GM19025 (cell line): Measurements from ENCODE around the gene DGKB.
A peak's percentile ranks its signal among the peaks of the same experiment; 100 is the strongest.

ENCODE experiments used
- ATAC-seq: cut with Tn5 transposase; IDR thresholded peaks from one replicate; pipeline ENCODE4 v1.9.1; 2021; ENCODE audit warnings: mild to moderate bottlenecking, low read depth, moderate library complexity; ENCODE audit not compliant: unreplicated experiment

Gene DGKB

GRCh38 chr7:14868937-14869336 is 33.6 kb downstream of the DGKB start:
- ATAC-seq = no peak

GRCh38 chr7:14861456-14861855 is 41.1 kb downstream of the DGKB start:
- ATAC-seq = no peak

DNA sequence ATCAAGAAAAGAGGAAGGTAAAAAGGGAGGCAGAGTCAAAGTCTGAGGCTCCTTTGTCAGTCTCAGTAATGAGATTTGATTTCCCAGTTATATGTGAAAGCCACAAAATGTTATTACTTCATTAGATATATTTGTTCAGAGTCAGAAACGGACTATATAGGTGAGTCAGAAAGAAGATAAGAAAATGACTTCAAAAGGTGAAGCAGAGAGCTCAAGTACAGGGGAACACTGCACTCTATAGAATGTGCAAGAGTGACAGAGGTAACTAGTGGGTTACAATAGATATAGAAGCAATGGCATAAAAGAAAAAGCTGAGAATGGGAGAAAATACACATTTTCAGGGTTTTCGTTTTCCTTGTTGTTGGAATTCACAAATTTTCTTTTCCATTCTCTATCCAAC is 43.3 kb downstream of the DGKB start:
- no peak for ATAC-seq

DNA sequence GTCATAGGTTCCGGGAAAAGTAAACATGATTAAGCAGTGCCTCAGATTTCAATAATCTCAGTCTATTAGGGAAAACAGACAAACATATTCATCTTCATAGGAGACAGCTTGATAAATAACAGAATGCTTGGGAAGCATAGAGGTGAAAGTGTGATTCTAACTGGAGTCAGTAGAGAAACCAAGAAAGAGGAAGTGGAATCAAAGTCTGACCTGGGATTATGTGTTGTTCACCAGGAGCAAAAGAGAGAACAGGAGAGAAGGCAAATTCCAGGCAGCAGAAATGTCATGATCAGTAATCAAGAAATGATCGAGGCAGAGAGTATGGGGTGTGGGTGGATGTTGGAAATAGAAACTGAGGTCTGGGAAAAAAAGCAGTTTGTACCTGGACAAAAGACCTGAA is 43.7 kb downstream of the DGKB start:
- ATAC-seq = no peak

DNA sequence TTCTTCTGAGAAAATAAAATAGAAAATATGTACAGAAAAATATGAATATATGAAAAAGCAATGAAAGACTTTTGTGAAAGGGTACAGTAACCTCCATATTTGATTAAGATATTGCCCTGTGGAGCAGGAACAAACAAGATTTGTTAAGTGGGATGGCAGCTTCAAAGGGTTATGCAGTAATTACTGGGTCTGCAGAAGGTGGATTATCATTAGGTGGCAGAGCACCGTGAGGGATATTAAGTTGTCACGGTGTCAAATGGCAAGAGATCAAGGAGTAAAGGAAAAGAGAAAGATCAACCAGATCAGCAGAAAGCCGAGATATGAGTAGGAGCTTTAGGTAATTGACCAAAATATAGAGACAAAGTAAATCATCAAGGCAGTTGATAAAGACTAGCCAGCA is 44.1 kb downstream of the DGKB start:
- no peak for ATAC-seq

DNA sequence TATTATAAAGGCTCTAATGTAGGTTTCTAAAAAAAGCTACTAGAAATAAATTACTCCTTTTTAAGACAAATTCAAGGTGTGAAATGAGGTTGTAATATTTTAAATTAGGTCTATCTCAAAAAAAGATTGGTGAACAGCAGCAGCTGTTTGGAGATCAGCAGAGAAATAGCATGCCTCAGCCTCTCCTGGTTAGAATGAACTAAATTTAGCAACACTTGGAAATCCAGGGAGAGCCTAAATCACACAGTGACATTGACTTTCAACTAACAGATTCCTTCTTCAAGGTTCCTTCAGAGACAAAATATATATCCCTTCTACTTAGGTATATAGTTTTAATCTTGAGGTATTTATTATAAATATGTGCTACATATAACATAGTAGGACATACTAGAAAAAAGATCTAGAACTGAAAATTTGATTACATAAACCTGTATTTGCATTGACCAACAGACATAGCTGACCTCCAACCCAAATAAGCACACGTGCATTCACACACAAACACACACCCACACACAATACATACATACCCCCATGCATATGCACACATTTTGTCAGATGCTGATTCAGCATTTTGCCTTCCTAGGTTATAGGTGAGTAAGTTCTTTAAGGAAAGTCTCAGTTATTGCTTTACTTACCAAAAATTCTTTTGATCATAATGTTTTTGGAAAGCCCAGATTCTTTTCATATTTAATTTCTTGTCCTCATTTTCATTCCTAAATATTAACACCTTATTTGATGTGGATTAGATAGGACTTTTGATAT is 47.3 kb downstream of the DGKB start:
- no peak for ATAC-seq

DNA sequence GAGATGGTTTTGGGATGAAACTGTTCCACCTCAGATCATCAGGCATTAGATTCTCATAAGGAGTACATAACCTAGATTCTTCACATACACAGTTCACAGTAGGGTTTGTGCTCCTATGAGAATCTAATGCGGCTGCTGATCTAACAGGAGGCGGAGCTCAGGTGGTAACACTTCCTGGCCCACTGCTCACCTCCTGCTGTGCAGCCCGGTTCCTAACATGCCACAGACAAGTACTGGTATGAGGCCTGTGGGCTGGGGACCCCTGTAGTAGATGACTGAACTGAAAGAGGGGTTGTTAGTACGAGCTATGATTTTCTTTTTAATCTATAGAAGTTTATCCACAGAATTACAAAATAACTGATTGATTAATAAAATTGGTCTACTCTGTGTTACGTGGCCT is 48.1 kb downstream of the DGKB start:
- ATAC-seq = no peak

DNA sequence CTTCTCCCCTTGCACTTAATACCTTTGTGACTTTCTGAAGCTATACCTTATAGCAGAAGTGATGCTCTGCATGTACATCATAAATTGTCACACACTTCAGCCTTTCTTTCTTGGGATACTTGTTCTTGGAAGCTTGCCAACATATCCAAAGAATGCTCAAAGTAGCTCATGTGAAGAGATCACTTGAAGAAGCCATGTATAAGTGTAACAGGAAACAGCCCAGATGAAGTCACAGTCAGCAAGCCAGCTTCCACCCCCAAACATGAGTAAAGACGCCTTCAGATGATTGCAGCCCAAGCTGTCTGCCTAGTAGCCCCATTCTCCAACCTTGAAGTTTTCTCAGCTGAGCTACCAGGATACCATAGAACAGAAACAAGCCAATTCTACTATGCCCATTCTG is 50.9 kb downstream of the DGKB start:
- no peak for ATAC-seq

- ATAC-seq = no peak
Observed at GRCh38 chr7:14850039-14850438, 52.5 kb downstream of the DGKB start.

DNA sequence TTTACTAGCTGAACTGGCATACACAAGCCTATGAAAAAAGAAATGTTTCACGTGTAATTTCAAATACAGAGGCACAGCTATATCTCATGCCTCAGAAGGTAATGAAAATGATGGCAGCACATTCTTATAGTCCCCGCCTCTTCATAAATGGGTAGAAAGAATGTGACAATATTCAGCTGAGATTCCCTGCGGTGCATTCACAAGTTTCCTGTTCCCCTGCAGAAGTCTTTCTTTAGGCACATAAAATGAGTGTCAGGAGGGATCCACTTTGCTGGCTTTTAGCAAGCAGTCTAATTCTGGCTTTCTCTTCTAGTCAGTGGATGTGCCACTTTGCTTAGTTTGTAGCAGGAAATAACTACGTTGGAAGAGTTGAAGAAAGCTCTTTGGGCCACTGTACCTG is 56.1 kb downstream of the DGKB start:
- no peak for ATAC-seq

- no peak for ATAC-seq
Observed at GRCh38 chr7:14843755-14844154, 58.8 kb downstream of the DGKB start.

DNA sequence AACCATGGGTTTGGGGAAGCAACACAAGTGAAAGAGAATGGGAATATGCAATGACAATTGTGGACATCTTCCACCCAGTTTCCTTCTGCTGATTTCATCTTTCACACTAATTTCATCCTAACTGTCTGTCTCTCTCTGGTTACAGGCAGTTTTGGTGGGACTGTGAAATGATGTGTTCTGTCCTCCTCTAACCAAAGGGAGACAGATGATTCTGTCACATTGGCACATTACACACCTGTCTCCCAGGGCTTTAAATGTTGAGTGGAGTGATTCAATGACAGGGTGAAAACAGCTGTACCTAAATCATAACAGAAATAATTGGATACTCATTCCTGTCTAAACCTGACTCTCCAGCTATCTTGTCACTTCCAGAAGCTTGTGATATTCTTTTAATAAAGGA is 60.0 kb downstream of the DGKB start:
- no peak for ATAC-seq

DNA sequence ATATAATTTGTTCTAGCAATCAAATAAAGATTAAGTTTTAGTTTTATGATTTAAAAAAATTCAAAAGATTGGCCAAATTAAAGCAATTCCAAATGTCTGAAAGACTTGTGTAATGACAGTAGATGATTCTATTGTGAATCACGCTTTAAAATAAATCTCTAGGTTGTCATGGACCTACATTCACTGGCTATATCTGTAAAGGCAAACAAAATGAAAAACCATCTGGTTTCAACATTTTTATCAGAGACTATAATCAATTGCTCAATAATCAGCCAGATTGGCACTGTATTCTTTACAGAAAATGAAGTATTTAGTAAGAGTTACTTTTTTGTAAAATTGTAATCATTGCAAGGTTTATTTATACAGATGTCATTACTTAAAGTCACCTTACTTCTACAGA is 60.7 kb downstream of the DGKB start:
- no peak for ATAC-seq

- no peak for ATAC-seq
Observed at GRCh38 chr7:14841086-14841485, 61.5 kb downstream of the DGKB start.

DNA sequence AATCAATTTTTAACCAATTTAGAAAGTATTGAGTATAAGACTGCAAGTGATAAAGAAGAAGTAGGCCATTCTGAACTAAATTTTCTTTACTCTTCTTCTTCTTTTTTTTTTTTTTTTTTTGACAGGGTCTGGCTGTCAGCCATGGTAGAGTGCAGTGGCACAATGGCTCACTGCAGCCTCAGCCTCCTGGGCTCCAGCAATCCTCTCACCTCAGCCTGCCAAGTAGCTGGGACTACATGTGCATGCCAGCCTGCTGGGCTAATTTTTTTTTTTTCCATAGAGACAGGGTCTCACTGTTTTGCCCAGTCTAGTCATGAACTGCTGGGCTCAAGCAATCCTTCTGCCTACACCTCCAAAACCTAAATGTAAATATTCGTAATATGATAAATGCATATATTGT is 63.2 kb downstream of the DGKB start:
- no peak for ATAC-seq

GRCh38 chr7:14837216-14837615 is 65.3 kb downstream of the DGKB start:
- no peak for ATAC-seq

DNA sequence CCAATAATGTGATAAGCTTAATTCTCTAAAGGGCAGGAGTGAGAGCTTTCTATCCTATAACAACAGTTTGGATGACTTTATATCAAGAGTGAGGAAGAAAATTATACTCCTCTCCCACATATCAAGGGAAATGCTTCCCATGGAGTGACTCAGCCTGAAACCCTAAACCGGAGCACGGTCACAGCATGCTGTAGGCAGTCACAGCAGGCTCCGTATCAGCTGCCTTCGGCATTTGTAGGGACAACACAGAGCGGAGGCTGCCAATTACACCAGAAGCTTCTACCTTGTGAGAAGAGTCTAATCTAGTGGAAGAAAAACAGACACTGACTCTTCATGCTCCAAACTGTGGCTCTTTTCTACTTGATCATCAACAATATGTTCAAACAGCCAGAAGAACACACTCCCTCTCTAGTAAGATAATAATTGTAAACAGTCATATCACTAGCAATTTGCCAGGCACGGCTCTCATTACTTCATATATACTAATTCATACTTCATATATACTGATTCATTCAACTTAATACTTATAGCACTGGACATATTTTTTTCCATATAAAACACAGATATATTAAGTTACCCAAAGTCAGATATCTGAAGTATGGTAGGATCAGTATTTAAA is 65.9 kb downstream of the DGKB start:
- ATAC-seq = no peak

DNA sequence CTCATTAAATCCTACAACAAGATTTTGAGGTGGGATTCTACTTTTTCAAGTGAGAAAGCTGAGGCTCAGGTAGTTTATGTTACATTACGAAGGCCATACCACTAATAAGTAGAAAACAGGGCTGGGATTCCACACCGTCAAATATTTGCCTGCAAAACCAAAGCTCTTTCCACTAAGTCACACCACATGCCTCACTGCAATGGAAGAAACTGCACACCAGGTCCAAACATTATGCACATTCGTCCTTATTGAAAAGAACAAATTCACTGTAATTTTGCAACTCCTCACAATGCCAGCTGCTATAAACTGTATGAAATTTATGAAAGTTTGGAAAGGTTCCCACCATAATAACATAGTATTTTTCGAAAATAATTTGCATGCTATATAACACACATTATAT is 66.5 kb downstream of the DGKB start:
- ATAC-seq = no peak

DNA sequence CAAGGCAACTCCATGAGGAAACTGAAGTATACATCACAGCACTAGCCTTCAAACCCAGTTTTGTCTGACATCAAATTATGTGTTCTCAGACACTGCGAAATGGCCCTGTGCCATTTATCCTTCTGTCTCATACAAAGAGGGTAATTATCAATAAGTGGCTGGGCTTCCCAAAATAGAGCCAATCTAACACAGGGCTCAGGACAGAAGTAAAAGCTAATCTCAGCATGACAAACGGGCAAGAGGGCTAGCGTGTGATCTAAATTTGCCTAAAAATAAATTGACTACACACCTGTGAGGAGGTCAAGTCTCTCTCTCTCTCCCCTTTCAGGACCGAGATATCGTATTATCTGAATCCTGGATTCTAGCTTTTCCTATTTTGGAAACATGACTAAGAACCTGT is 67.2 kb downstream of the DGKB start:
- ATAC-seq = no peak

GRCh38 chr7:14834883-14835282 is 67.7 kb downstream of the DGKB start:
- no peak for ATAC-seq

DNA sequence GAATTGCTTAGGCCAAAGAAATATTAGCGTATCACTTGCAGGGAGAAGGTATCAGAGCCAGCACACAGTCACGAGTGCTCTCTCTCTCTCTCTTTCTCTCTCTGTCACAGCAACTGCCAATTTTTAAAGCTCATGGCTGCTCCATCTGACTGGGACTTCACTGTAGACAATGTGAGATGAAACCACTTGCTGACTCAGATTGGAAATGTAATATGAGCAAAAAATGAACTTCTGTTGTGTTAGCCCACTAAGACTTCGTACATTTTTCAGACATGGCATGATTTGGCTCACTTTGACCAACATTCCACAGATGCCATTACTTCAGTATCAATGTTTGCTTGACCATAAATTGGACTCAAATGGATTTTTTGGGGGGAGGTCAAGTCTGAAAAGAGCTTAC is 68.1 kb downstream of the DGKB start:
- peak; percentile 64 for ATAC-seq

- ATAC-seq = no peak
Observed at GRCh38 chr7:14833707-14834106, 68.8 kb downstream of the DGKB start.
